H1 (cell line): Measurements from ENCODE around the gene JPT2. TPM values are rescaled to one million over a fixed set of nuclear protein-coding genes. Genes with fewer than 3 reads are reported as not detected.
A peak's percentile ranks its signal among the peaks of the same experiment; 100 is the strongest.

Experiments
- CTCF ChIA-PET: fragments of 300-600 bp; sonication (Branson Sonifier 250); formaldehyde crosslinking; loops from one replicate; lab custom pipeline; 2021; ENCODE audit not compliant: partially characterized antibody; lab: Charles Lee
- POLR2A ChIA-PET: fragments of 300-600 bp; sonication (Branson Sonifier 250); formaldehyde crosslinking; loops from one replicate; lab custom pipeline; 2021; ENCODE audit warnings: inconsistent platforms; ENCODE audit not compliant: partially characterized antibody; lab: Charles Lee
- DNase-seq, 2 experiments: peaks; one replicate each; pipeline versions ENCODE4 v3.0.0 to v3.0.0-alpha.2; 2010 to 2022; ENCODE audit warnings: low spot score in 2 of 2, low read depth in 1 of 2, mixed read lengths in 1 of 2
- FAIRE-seq: peaks from 2 replicates; lab custom pipeline; 2011; peaks lifted over from hg19 to GRCh38; lab: Jason Lieb, UNC
- H2AFZ ChIP-seq: 2 replicates; pipeline ENCODE4 v1.8.1; 2012; ENCODE audit warnings: low read length, inconsistent platforms
- H2AK5ac ChIP-seq: 2 replicates; pipeline ENCODE4 v1.6.1; 2013; ENCODE audit warnings: low read depth, low read length
- H2BK120ac ChIP-seq: replicated peaks from 2 replicates; pipeline ENCODE3; 2013; ENCODE audit warnings: low read depth, low read length, inconsistent platforms
- H2BK12ac ChIP-seq: 2 replicates; pipeline ENCODE4 v1.6.1; 2013; ENCODE audit warnings: low read depth, low read length
- H2BK15ac ChIP-seq: 2 replicates; pipeline ENCODE4 v1.6.1; 2013; ENCODE audit warnings: low read length
- H2BK20ac ChIP-seq: 2 replicates; pipeline ENCODE4 v1.6.1; 2013; ENCODE audit warnings: low read length
- H2BK5ac ChIP-seq: 2 replicates; pipeline ENCODE4 v1.6.1; 2013; ENCODE audit warnings: low read depth, low read length
- H3K14ac ChIP-seq: 2 replicates; pipeline ENCODE4 v1.6.1; 2013; ENCODE audit warnings: inconsistent platforms; ENCODE audit not compliant: insufficient read length
- H3K18ac ChIP-seq: 2 replicates; pipeline ENCODE4 v1.6.1; 2013; ENCODE audit warnings: low read length; ENCODE audit errors: extremely low read depth
- H3K23ac ChIP-seq: 2 replicates; pipeline ENCODE4 v1.6.1; 2013; ENCODE audit warnings: inconsistent platforms; ENCODE audit not compliant: insufficient read length
- H3K23me2 ChIP-seq: 2 replicates; pipeline ENCODE4 v1.6.1; 2013; ENCODE audit warnings: low read depth, low read length
- H3K27ac ChIP-seq: 2 replicates; pipeline ENCODE4 v1.6.1; 2011; ENCODE audit warnings: low read depth, low read length, inconsistent platforms
- H3K27me3 ChIP-seq, 4 experiments: replicated peaks in 1 of 4; 1 replicate in 1 of 4; 2 replicates in 3 of 4; pipeline versions ENCODE4 v1.6.1 to v1.8.1; 2011 to 2013; ENCODE audit warnings: low read length in 3 of 4, mild to moderate bottlenecking in 3 of 4, inconsistent platforms in 2 of 4, mixed read lengths in 2 of 4, moderate library complexity in 1 of 4; ENCODE audit not compliant: control insufficient read depth in 3 of 4, insufficient read depth in 3 of 4; ENCODE audit errors: extremely low read depth in 1 of 4
- H3K36me3 ChIP-seq, 4 experiments: 2 replicates each; pipeline versions ENCODE4 v1.6.1 to v1.8.1; 2011 to 2013; ENCODE audit warnings: mild to moderate bottlenecking in 4 of 4, low read length in 3 of 4, moderate library complexity in 2 of 4, control low read depth in 1 of 4, inconsistent platforms in 1 of 4; ENCODE audit not compliant: insufficient read depth in 4 of 4, control insufficient read depth in 2 of 4
- H3K4ac ChIP-seq: replicated peaks from 2 replicates; pipeline ENCODE3; 2013; ENCODE audit warnings: low read length, low read depth, mixed read lengths, inconsistent platforms; ENCODE audit not compliant: insufficient read length
- H3K4me1 ChIP-seq, 4 experiments: replicated peaks in 1 of 4; 1 replicate in 1 of 4; 2 replicates in 3 of 4; pipeline versions ENCODE4 v1.6.1 to v1.8.1; 2011 to 2013; ENCODE audit warnings: low read length in 3 of 4, inconsistent platforms in 2 of 4, mixed read lengths in 1 of 4; ENCODE audit not compliant: insufficient read depth in 4 of 4, control insufficient read depth in 3 of 4
- H3K4me2 ChIP-seq, 2 experiments: 2 replicates each; pipeline versions ENCODE4 v1.6.1 to v1.8.1; 2011 to 2013; ENCODE audit warnings: low read depth in 2 of 2, low read length in 2 of 2, control low read depth in 1 of 2, inconsistent platforms in 1 of 2, mild to moderate bottlenecking in 1 of 2; ENCODE audit not compliant: insufficient read depth in 1 of 2
- H3K4me3 ChIP-seq, 4 experiments: fragments of 200-600, 300-600 bp in 1 of 4; sonication (generic), shearing (Covaris generic), sonication (Bioruptor Twin) in 1 of 4; 2 replicates each; pipeline versions ENCODE4 v1.5.1 to v1.8.1; 2011 to 2016; ENCODE audit warnings: low read length in 4 of 4, low read depth in 3 of 4, control low read depth in 2 of 4, inconsistent platforms in 2 of 4, mild to moderate bottlenecking in 2 of 4, mixed read lengths in 1 of 4, moderate library complexity in 1 of 4; ENCODE audit not compliant: insufficient read depth in 2 of 4; ENCODE audit errors: extremely low read depth in 1 of 4
- H3K56ac ChIP-seq: replicated peaks from 2 replicates; pipeline ENCODE3; 2013; ENCODE audit warnings: low read depth, mild to moderate bottlenecking, mixed read lengths, low read length, inconsistent platforms; ENCODE audit not compliant: insufficient read length
- H3K79me1 ChIP-seq: 2 replicates; pipeline ENCODE4 v1.6.1; 2013; ENCODE audit warnings: low read depth, low read length, control low read depth
- H3K79me2 ChIP-seq, 2 experiments: 2 replicates each; pipeline versions ENCODE4 v1.6.1 to v1.8.1; 2012 to 2013; ENCODE audit warnings: low read length in 2 of 2, mild to moderate bottlenecking in 2 of 2, inconsistent platforms in 1 of 2; ENCODE audit not compliant: insufficient read depth in 2 of 2, control insufficient read depth in 1 of 2
- H3K9ac ChIP-seq, 4 experiments: replicated peaks in 1 of 4; 1 replicate in 1 of 4; 2 replicates in 3 of 4; pipeline versions ENCODE4 v1.6.1 to v1.8.1; 2011 to 2013; ENCODE audit warnings: low read depth in 3 of 4, low read length in 3 of 4, control low read depth in 2 of 4, mild to moderate bottlenecking in 2 of 4, moderate library complexity in 2 of 4, inconsistent platforms in 1 of 4; ENCODE audit errors: extremely low read depth in 1 of 4
- H3K9me3 ChIP-seq, 2 experiments: 2 replicates each; pipeline versions ENCODE4 v1.6.1 to v1.8.1; 2012 to 2013; ENCODE audit warnings: mild to moderate bottlenecking in 2 of 2, moderate library complexity in 2 of 2, control low read depth in 1 of 2, inconsistent platforms in 1 of 2, low read depth in 1 of 2, low read length in 1 of 2, mixed read lengths in 1 of 2; ENCODE audit not compliant: insufficient read depth in 2 of 2
- H4K20me1 ChIP-seq, 2 experiments: replicated peaks in 1 of 2; 2 replicates each; pipeline versions ENCODE3 to v1.8.1; 2011 to 2013; ENCODE audit warnings: inconsistent platforms in 2 of 2, low read length in 2 of 2, mild to moderate bottlenecking in 1 of 2; ENCODE audit not compliant: insufficient read depth in 2 of 2, control insufficient read depth in 1 of 2
- H4K5ac ChIP-seq: 2 replicates; pipeline ENCODE4 v1.6.1; 2013; ENCODE audit warnings: low read length, low read depth, mixed read lengths, inconsistent platforms; ENCODE audit not compliant: insufficient read length
- H4K8ac ChIP-seq: 2 replicates; pipeline ENCODE4 v1.8.0; 2013; ENCODE audit warnings: mild to moderate bottlenecking, moderate library complexity, low read length, inconsistent platforms; ENCODE audit not compliant: insufficient read depth; ENCODE audit errors: extremely low read depth
- H4K91ac ChIP-seq: replicated peaks from 2 replicates; pipeline ENCODE3; 2013; ENCODE audit warnings: low read length, mixed read lengths, inconsistent platforms; ENCODE audit not compliant: insufficient read length
- CREB1 ChIP-seq: IDR thresholded peaks from 2 replicates; pipeline ENCODE4 v1.6.1; 2012; ENCODE audit warnings: inconsistent platforms
- FOSL1 ChIP-seq: IDR thresholded peaks from 2 replicates; pipeline ENCODE4 v1.6.1; 2011; ENCODE audit warnings: mild to moderate bottlenecking, low read depth, low read length, moderate library complexity; ENCODE audit not compliant: insufficient read depth
- POU5F1 ChIP-seq: IDR thresholded peaks from 2 replicates; pipeline ENCODE4 v1.6.1; 2011; ENCODE audit warnings: low read depth, mild to moderate bottlenecking, low read length, moderate library complexity
- WGBS, 2 experiments: shearing (Covaris generic) in 1 of 2; methylation state at CpG; one replicate each; pipeline versions ENCODE4 v1.1.6 to v1.1.7; 2013 to 2015; ENCODE audit warnings: low lambda C conversion rate in 2 of 2, mixed read lengths in 2 of 2, inconsistent platforms in 1 of 2, low coverage in 1 of 2, missing lambda C conversion rate in 1 of 2; ENCODE audit not compliant: insufficient replicate concordance in 2 of 2, insufficient coverage in 1 of 2, insufficient read length in 1 of 2; ENCODE audit errors: extremely low coverage in 1 of 2, missing lambda C conversion rate in 1 of 2; 5-methylcytosine and 5-hydroxymethylcytosine counted together
- polyA plus RNA-seq, 7 experiments: library from polyadenylated mRNA; depleted of rRNA in 3 of 7; stranded (reverse) in 5 of 7; unstranded in 2 of 7; fragments of >200 nt in 5 of 7; fragments of 200-250 nt in 2 of 7; gene quantifications; 1 replicate in 5 of 7; 2 replicates in 1 of 7; 4 replicates in 1 of 7; pipeline versions ENCODE4 v1.2.1 to v1.2.3, GENCODE V29; 2011 to 2013; ENCODE audit warnings: missing spikeins in 2 of 7, mixed read lengths in 2 of 7
- total RNA-seq: library from RNA; stranded (reverse); fragmentation: NEBNext Ultra II Directional; extraction: Animal tissue kit (Norgen Biotek cat#: 25700); gene quantifications from 2 replicates; pipeline ENCODE4 v1.2.1, GENCODE V29; 2021

The JPT2 gene
- total and polyA plus RNA-seq, 2 of the 8 experiments (the other 6 are each of a cell fraction or from before 2014, with no cell fraction given): 67.6 to 197 TPM

DNA sequence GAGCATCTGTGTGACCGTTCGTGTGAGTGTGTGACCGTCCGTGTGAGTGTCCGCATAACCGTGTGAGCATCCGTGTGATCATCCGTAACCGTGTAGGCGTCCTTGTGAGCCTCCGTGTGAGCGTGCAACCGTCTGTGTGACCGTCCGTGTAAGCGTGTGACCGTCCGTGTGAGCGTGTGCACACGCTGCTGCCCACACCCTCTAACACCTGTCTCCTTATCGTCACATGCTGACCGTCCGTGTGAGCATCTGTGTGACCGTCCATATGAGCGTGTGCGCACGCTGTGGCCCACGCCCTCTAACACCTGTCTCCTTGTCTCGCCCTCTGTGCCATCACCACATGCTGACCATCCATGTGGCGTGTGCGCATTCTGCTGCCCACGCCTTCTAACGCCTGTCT is 62.2 kb downstream of the JPT2 start:
- no peak for FAIRE-seq
- Histone ChIP-seq H3K79me2 (no peaks in the 10 kb centered on the region), H3K36me3 (peaks cover 0 to 5% (median under 1%) of the 10 kb centered on the region in 4 experiments; a peak in 3 of 8 replicates), H2BK5ac (peak overlapping the region; percentile 0; the same call in 1 of the 2 replicates), H3K23me2 (no peaks in the 10 kb centered on the region), H2AK5ac (peak overlapping the region; percentile 54; the same call in 1 of the 2 replicates), H4K8ac (peak overlapping the region; percentile 65), H2BK120ac (no peak overlapping the region), H2BK12ac (0 out of 2 replicates have a peak overlapping the region, but pooled peaks have one; percentile 60), H4K5ac (no peak overlapping the region), H3K4me3 (no peak overlapping the region), H3K56ac (no peak overlapping the region), H3K9me3 (peaks cover 46 to 52% of the 10 kb centered on the region in 2 experiments), H3K79me1 (0 out of 2 replicates have a peak, but pooled peaks cover 5% of the 10 kb centered on the region), H2BK15ac (no peak overlapping the region), H4K91ac (no peak overlapping the region), H3K27ac (no peak overlapping the region), H2BK20ac (no peak overlapping the region), H3K4me2 (no peak overlapping the region), H3K4me1 (no peaks in the 10 kb centered on the region), H2AFZ (no peak overlapping the region), H3K4ac (peak overlapping the region; percentile 38), H3K18ac (no peak overlapping the region), H3K27me3 (no peaks in the 10 kb centered on the region), H4K20me1 (peaks cover 0 to 6% of the 10 kb centered on the region in 2 experiments), H3K9ac (no peak overlapping the region), H3K23ac (no peak overlapping the region), H3K14ac (no peak overlapping the region)
- ChIA-PET CTCF (no interaction called here), POLR2A (interaction anchor here (0.9 to 2.0 kb wide), 3 partner anchors 11 to 30 kb away, joined by 6 to 8 read pairs (median 7); partner anchors contain the start of gene NME3)
- TF ChIP-seq FOSL1: no peak
- no peak for TF ChIP-seq POU5F1
- no peak for TF ChIP-seq CREB1
- WGBS, 2 experiments: 92% methylated on average over 33 of the region's 33 CpGs; no CpG with 5 or more reads in 1 of the 2 experiments
- DNase-seq: no peak
